Stimulated activated CD4-positive, alpha-beta T cell treated with anti-CD3 and anti-CD28 coated beads, Interleukin-12 subunit alpha, Interleukin-12 subunit beta, amount 100 ng/mL, for 48 hours (primary cell): ENCODE measurements around the gene PCDHGA1.
A peak's percentile ranks its signal among the peaks of the same experiment; 100 is the strongest.
"Not testable (repeated sequence)": the region's sequence is repeated elsewhere in the genome, so short reads cannot be mapped to it uniquely, and the experiment has no call there.

Experiments used
- DNase-seq, 3 donors: peaks; one replicate each; pipeline ENCODE4 v3.0.0-alpha.2; 2020; ENCODE audit warnings: low read depth in 2 of 3, low spot score in 1 of 3

PCDHGA1 gene

GRCh38 chr5:141330299-141331080 lies at the start of gene PCDHGA1:
TSS of gene PCDHGA1 (plus strand) at chr5:141330514.
- DNase-seq, result no peak

GRCh38 chr5:141298376-141298775 lies 31.9 kb upstream of the PCDHGA1 start:
- DNase-seq, result no peak

GRCh38 chr5:141303756-141304155 lies 26.6 kb upstream of the PCDHGA1 start, which contains the start of gene SLC25A2:
TSS of gene SLC25A2 (minus strand) at chr5:141304049. CDS start at chr5:141303865, 184 bp downstream.
- no peak for DNase-seq

- no peak for DNase-seq
Observed at GRCh38 chr5:141306630-141307029, 23.7 kb upstream of the PCDHGA1 start.

GRCh38 chr5:141313711-141314110 lies 16.6 kb upstream of the PCDHGA1 start:
- no peak for DNase-seq

- not testable (repeated sequence) for DNase-seq
Observed at GRCh38 chr5:141316963-141317362, 13.4 kb upstream of the PCDHGA1 start.

GRCh38 chr5:141319202-141319601 lies 11.1 kb upstream of the PCDHGA1 start:
- DNase-seq, result no peak

GRCh38 chr5:141319699-141320098 lies 10.6 kb upstream of the PCDHGA1 start:
- DNase-seq, result no peak

GRCh38 chr5:141320225-141321169 lies 9.8 kb upstream of the PCDHGA1 start, which contains the start of gene TAF7:
TSS of gene TAF7 (minus strand) at chr5:141320784. CDS start at chr5:141320044, 740 bp downstream.
- peak; percentile 84 to 90 (median 86) for DNase-seq

- DNase-seq, result no peak
Observed at GRCh38 chr5:141322261-141322660, 8.1 kb upstream of the PCDHGA1 start.

- DNase-seq, result peak; percentile 47 to 51 (median 48)
Observed at GRCh38 chr5:141326088-141326854, 4.0 kb upstream of the PCDHGA1 start.

GRCh38 chr5:141328231-141328630 lies 2.1 kb upstream of the PCDHGA1 start:
- no peak for DNase-seq

GRCh38 chr5:141332571-141332970 lies 2.3 kb downstream of the PCDHGA1 start:
- DNase-seq, result not testable (repeated sequence)

GRCh38 chr5:141338538-141339306 lies 8.4 kb downstream of the PCDHGA1 start, which contains the start of gene PCDHGA2:
TSS of gene PCDHGA2 (plus strand) at chr5:141338760.
- no peak for DNase-seq

GRCh38 chr5:141340781-141341354 lies 10.6 kb downstream of the PCDHGA1 start:
- not testable (repeated sequence) for DNase-seq

GRCh38 chr5:141342773-141343172 lies 12.5 kb downstream of the PCDHGA1 start:
- no peak for DNase-seq

GRCh38 chr5:141343242-141343952 lies 13.1 kb downstream of the PCDHGA1 start, which contains the start of gene PCDHGA3:
TSS of gene PCDHGA3 (plus strand) at chr5:141343829. CDS start at chr5:141344034, 205 bp downstream.
- DNase-seq, result peak in 1 of 3 donors; percentile 8

- no peak for DNase-seq
Observed at GRCh38 chr5:141343953-141344463, 13.7 kb downstream of the PCDHGA1 start.

- no peak for DNase-seq
Observed at GRCh38 chr5:141345327-141345726, 15.0 kb downstream of the PCDHGA1 start.
